ENCODE results near the gene EMILIN1. TPM values are rescaled to one million over a fixed set of nuclear protein-coding genes. Genes with fewer than 3 reads are reported as not detected.
"Not testable (repeated sequence)": the region's sequence is repeated elsewhere in the genome, so short reads cannot be mapped to it uniquely, and the experiment has no call there.

Gene EMILIN1
- total RNA-seq, 1 donor from 2014 or later, result 0.87 TPM

- H3K4me1 Mint-ChIP-seq (ENCODE audit: low read depth), result peaks cover 9% of the 10 kb centered on the region
- intact Hi-C loops (cut with micrococcal nuclease), result loop anchor here (2.0 to 5.0 kb wide), 2 partner anchors 96 to 185 kb away; no protein-coding TSS in a partner anchor
- no peaks in the 10 kb centered on the region for H3K9me3 Mint-ChIP-seq
- no peaks in the 10 kb centered on the region for H3K36me3 Mint-ChIP-seq (ENCODE audit: low read depth)
- peak overlapping the region; percentile 24 for H3K27ac Mint-ChIP-seq
- DNase-seq (ENCODE audit: low spot score), result no peak
- no peaks in the 10 kb centered on the region for H3K27me3 Mint-ChIP-seq (ENCODE audit: low read depth)
- peak overlapping the region; percentile 51 for H3K4me3 Mint-ChIP-seq (ENCODE audit: low read depth)
Observed at GRCh38 chr2:27095745-27096651, 17.6 kb downstream of the EMILIN1 start.

GRCh38 chr2:27096748-27097297 is 18.4 kb downstream of the EMILIN1 start:
- H3K36me3 Mint-ChIP-seq (ENCODE audit: low read depth), result no peaks in the 10 kb centered on the region
- H3K4me3 Mint-ChIP-seq (ENCODE audit: low read depth), result no peak overlapping the region
- no peak overlapping the region for H3K27ac Mint-ChIP-seq
- no peaks in the 10 kb centered on the region for H3K27me3 Mint-ChIP-seq (ENCODE audit: low read depth)
- no peaks in the 10 kb centered on the region for H3K9me3 Mint-ChIP-seq
- peaks cover 9% of the 10 kb centered on the region for H3K4me1 Mint-ChIP-seq (ENCODE audit: low read depth)
- intact Hi-C loops (cut with micrococcal nuclease), result loop anchor here (2.0 to 5.0 kb wide), 2 partner anchors 95 to 184 kb away; no protein-coding TSS in a partner anchor
- DNase-seq (ENCODE audit: low spot score), result no peak

- Mint-ChIP-seq H3K4me1 (ENCODE audit: low read depth) (peaks cover 9% of the 10 kb centered on the region), H3K9me3 (no peaks in the 10 kb centered on the region), H3K27me3 (ENCODE audit: low read depth) (no peaks in the 10 kb centered on the region), H3K27ac (no peak overlapping the region), H3K36me3 (ENCODE audit: low read depth) (no peaks in the 10 kb centered on the region), H3K4me3 (ENCODE audit: low read depth) (no peak overlapping the region)
- intact Hi-C loops (cut with micrococcal nuclease), result loop anchor here (2.0 to 5.0 kb wide), 2 partner anchors 95 to 183 kb away; no protein-coding TSS in a partner anchor
- no peak for DNase-seq (ENCODE audit: low spot score)
Observed at GRCh38 chr2:27097341-27097740, 18.9 kb downstream of the EMILIN1 start.

- Mint-ChIP-seq H3K4me1 (ENCODE audit: low read depth) (peaks cover 9% of the 10 kb centered on the region), H3K36me3 (ENCODE audit: low read depth) (no peaks in the 10 kb centered on the region), H3K27ac (no peak overlapping the region), H3K4me3 (ENCODE audit: low read depth) (no peak overlapping the region), H3K9me3 (no peaks in the 10 kb centered on the region), H3K27me3 (ENCODE audit: low read depth) (no peaks in the 10 kb centered on the region)
- intact Hi-C loops (cut with micrococcal nuclease), result loop anchor here (5.0 kb wide), 1 partner anchor 93 kb away; no protein-coding TSS in a partner anchor
- DNase-seq (ENCODE audit: low spot score), result no peak
Observed at GRCh38 chr2:27099334-27099955, 21.0 kb downstream of the EMILIN1 start.

- Mint-ChIP-seq H3K4me3 (ENCODE audit: low read depth) (no peak overlapping the region), H3K27me3 (ENCODE audit: low read depth) (no peaks in the 10 kb centered on the region), H3K27ac (no peak overlapping the region), H3K9me3 (no peaks in the 10 kb centered on the region), H3K36me3 (ENCODE audit: low read depth) (no peaks in the 10 kb centered on the region), H3K4me1 (ENCODE audit: low read depth) (peaks cover 9% of the 10 kb centered on the region)
- intact Hi-C loops (cut with micrococcal nuclease), result no loop called here
- DNase-seq (ENCODE audit: low spot score), result no peak
Observed at GRCh38 chr2:27100036-27100435, 21.6 kb downstream of the EMILIN1 start.

GRCh38 chr2:27102329-27102728 is 23.9 kb downstream of the EMILIN1 start:
- Mint-ChIP-seq H3K27ac (no peak overlapping the region), H3K36me3 (ENCODE audit: low read depth) (no peaks in the 10 kb centered on the region), H3K9me3 (no peaks in the 10 kb centered on the region), H3K4me1 (ENCODE audit: low read depth) (no peaks in the 10 kb centered on the region), H3K4me3 (ENCODE audit: low read depth) (no peak overlapping the region), H3K27me3 (ENCODE audit: low read depth) (no peaks in the 10 kb centered on the region)
- no peak for DNase-seq (ENCODE audit: low spot score)
- intact Hi-C loops (cut with micrococcal nuclease), result no loop called here

- intact Hi-C loops (cut with micrococcal nuclease), result no loop called here
- Mint-ChIP-seq H3K36me3 (ENCODE audit: low read depth) (no peaks in the 10 kb centered on the region), H3K9me3 (no peaks in the 10 kb centered on the region), H3K4me1 (ENCODE audit: low read depth) (no peaks in the 10 kb centered on the region), H3K27me3 (ENCODE audit: low read depth) (peaks cover 5% of the 10 kb centered on the region), H3K4me3 (ENCODE audit: low read depth) (no peak overlapping the region), H3K27ac (no peak overlapping the region)
- no peak for DNase-seq (ENCODE audit: low spot score)
Observed at GRCh38 chr2:27105981-27106380, 27.6 kb downstream of the EMILIN1 start.

GRCh38 chr2:27108221-27108620 is 29.8 kb downstream of the EMILIN1 start:
- intact Hi-C loops (cut with micrococcal nuclease), result no loop called here
- Mint-ChIP-seq H3K4me3 (ENCODE audit: low read depth) (no peak overlapping the region), H3K36me3 (ENCODE audit: low read depth) (no peaks in the 10 kb centered on the region), H3K4me1 (ENCODE audit: low read depth) (no peaks in the 10 kb centered on the region), H3K27me3 (ENCODE audit: low read depth) (peaks cover 6% of the 10 kb centered on the region), H3K27ac (no peak overlapping the region), H3K9me3 (no peaks in the 10 kb centered on the region)
- DNase-seq (ENCODE audit: low spot score), result no peak

GRCh38 chr2:27109083-27109482 is 30.7 kb downstream of the EMILIN1 start:
- Mint-ChIP-seq H3K27me3 (ENCODE audit: low read depth) (peaks cover 6% of the 10 kb centered on the region), H3K4me3 (ENCODE audit: low read depth) (no peak overlapping the region), H3K9me3 (no peaks in the 10 kb centered on the region), H3K27ac (no peak overlapping the region), H3K36me3 (ENCODE audit: low read depth) (no peaks in the 10 kb centered on the region), H3K4me1 (ENCODE audit: low read depth) (no peaks in the 10 kb centered on the region)
- intact Hi-C loops (cut with micrococcal nuclease), result no loop called here
- no peak for DNase-seq (ENCODE audit: low spot score)

- not testable (repeated sequence) for H3K4me1 Mint-ChIP-seq (ENCODE audit: low read depth)
Observed at GRCh38 chr2:27110603-27111352, 32.4 kb downstream of the EMILIN1 start.

GRCh38 chr2:27111392-27112078 is 33.1 kb downstream of the EMILIN1 start:
- intact Hi-C loops (cut with micrococcal nuclease); H3K4me1 Mint-ChIP-seq (ENCODE audit: low read depth); H3K27me3 Mint-ChIP-seq (ENCODE audit: low read depth): not testable (repeated sequence)

More at GRCh38 chr2:27110603-27111352, 32.4 kb downstream of the EMILIN1 start:
- H3K36me3 Mint-ChIP-seq (ENCODE audit: low read depth); H3K9me3 Mint-ChIP-seq; H3K27me3 Mint-ChIP-seq (ENCODE audit: low read depth); intact Hi-C loops (cut with micrococcal nuclease); H3K4me3 Mint-ChIP-seq (ENCODE audit: low read depth); H3K27ac Mint-ChIP-seq; DNase-seq (ENCODE audit: low spot score): not testable (repeated sequence)

GRCh38 chr2:27115519-27115918 is 37.1 kb downstream of the EMILIN1 start:
- no peak overlapping the region for H3K27ac Mint-ChIP-seq
- peaks cover 25% of the 10 kb centered on the region for H3K27me3 Mint-ChIP-seq (ENCODE audit: low read depth)
- H3K36me3 Mint-ChIP-seq (ENCODE audit: low read depth), result no peaks in the 10 kb centered on the region
- no peaks in the 10 kb centered on the region for H3K9me3 Mint-ChIP-seq
- no peak overlapping the region for H3K4me3 Mint-ChIP-seq (ENCODE audit: low read depth)
- intact Hi-C loops (cut with micrococcal nuclease), result no loop called here
- H3K4me1 Mint-ChIP-seq (ENCODE audit: low read depth), result peaks cover 5% of the 10 kb centered on the region
- no peak for DNase-seq (ENCODE audit: low spot score)

More at GRCh38 chr2:27111392-27112078, 33.1 kb downstream of the EMILIN1 start:
- not testable (repeated sequence) for H3K9me3 Mint-ChIP-seq; DNase-seq (ENCODE audit: low spot score); H3K4me3 Mint-ChIP-seq (ENCODE audit: low read depth); H3K36me3 Mint-ChIP-seq (ENCODE audit: low read depth); H3K27ac Mint-ChIP-seq
